Measurements from ENCODE around the gene ERMAP.

DNA sequence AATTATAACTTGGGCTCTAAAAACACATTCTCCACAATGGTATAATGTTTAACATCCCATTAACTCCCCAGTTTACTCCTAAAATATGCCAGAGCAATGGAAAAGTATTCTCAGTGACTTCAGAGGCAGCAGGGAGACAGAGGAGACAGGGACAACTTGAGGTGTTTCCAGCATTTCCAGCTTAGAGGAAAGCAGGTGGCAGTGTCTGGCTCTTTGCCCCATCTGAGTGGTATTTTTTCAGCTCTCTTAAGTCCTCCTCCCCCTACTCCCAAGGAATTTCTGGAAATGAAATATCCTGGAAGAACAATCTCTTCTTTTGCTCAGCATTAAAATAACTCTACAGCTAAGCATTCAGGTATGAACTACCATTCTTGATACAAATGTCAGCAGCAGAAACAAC, 10.8 kb upstream of the ERMAP start:
- TF ChIP-seq POLR2A (IDR thresholded peaks at IDR 0.05) = no peak
- TF ChIP-seq, protein P1, sequence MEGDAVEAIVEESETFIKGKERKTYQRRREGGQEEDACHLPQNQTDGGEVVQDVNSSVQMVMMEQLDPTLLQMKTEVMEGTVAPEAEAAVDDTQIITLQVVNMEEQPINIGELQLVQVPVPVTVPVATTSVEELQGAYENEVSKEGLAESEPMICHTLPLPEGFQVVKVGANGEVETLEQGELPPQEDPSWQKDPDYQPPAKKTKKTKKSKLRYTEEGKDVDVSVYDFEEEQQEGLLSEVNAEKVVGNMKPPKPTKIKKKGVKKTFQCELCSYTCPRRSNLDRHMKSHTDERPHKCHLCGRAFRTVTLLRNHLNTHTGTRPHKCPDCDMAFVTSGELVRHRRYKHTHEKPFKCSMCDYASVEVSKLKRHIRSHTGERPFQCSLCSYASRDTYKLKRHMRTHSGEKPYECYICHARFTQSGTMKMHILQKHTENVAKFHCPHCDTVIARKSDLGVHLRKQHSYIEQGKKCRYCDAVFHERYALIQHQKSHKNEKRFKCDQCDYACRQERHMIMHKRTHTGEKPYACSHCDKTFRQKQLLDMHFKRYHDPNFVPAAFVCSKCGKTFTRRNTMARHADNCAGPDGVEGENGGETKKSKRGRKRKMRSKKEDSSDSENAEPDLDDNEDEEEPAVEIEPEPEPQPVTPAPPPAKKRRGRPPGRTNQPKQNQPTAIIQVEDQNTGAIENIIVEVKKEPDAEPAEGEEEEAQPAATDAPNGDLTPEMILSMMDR (IDR thresholded peaks at IDR 0.05) = no peak
